Endothelial cell of umbilical vein (primary cell): ENCODE measurements around the gene OR2D2. TPM values are rescaled to one million over a fixed set of nuclear protein-coding genes. Genes with fewer than 3 reads are reported as not detected.

Experiments
- BruUV-seq: library from RNA; stranded (reverse); fragments of 400-500 nt; replicated peaks from 2 replicates; lab custom pipeline; 2021; lab: Mats Ljungman, UMichigan
- CTCF ChIA-PET: fragments of 300-600, 350-600 bp; sonication (Branson Sonifier 250); formaldehyde crosslinking; loops from one replicate; lab custom pipeline; 2021; ENCODE audit warnings: antibody characterized with exemption, inconsistent platforms; lab: Charles Lee
- POLR2A ChIA-PET: fragments of 300-600, 350-600 bp; sonication (Branson Sonifier 250); formaldehyde crosslinking; loops from one replicate; lab custom pipeline; 2021; ENCODE audit warnings: antibody characterized with exemption, inconsistent platforms; lab: Charles Lee
- DNase-seq: peaks from one replicate; pipeline ENCODE4 v3.0.0-alpha.2; 2011; ENCODE audit warnings: low read depth, low spot score
- FAIRE-seq: peaks from 2 replicates; lab custom pipeline; 2011; peaks lifted over from hg19 to GRCh38; lab: Jason Lieb, UNC
- H2AFZ ChIP-seq: 2 replicates; pipeline ENCODE4 v1.6.0; 2012; ENCODE audit warnings: low read depth, low read length, control low read depth, inconsistent platforms
- H3K27ac ChIP-seq: 2 replicates; pipeline ENCODE4 v1.5.1; 2011; ENCODE audit warnings: low read depth, mild to moderate bottlenecking, control low read depth, low read length, moderate library complexity; ENCODE audit not compliant: insufficient read depth
- H3K27me3 ChIP-seq, 2 experiments: 2 replicates each; pipeline versions ENCODE4 v1.6.0 to v1.6.1; 2011; ENCODE audit warnings: low read length in 2 of 2, mixed read lengths in 1 of 2; ENCODE audit not compliant: control insufficient read depth in 2 of 2, insufficient read depth in 2 of 2
- H3K36me3 ChIP-seq, 2 experiments: 2 replicates in 1 of 2; 3 replicates in 1 of 2; pipeline ENCODE4 v1.5.1; 2011; ENCODE audit warnings: low read length in 2 of 2, mild to moderate bottlenecking in 1 of 2, moderate library complexity in 1 of 2; ENCODE audit not compliant: control insufficient read depth in 2 of 2, insufficient read depth in 2 of 2; ENCODE audit errors: extremely low read depth in 1 of 2
- H3K4me1 ChIP-seq: 3 replicates; pipeline ENCODE4 v1.5.1; 2011; ENCODE audit warnings: mild to moderate bottlenecking, low read length; ENCODE audit not compliant: control insufficient read depth, insufficient read depth; ENCODE audit errors: extremely low read depth
- H3K4me2 ChIP-seq: 2 replicates; pipeline ENCODE4 v1.6.1; 2011; ENCODE audit warnings: low read length, control low read depth, mixed read lengths; ENCODE audit not compliant: insufficient read depth
- H3K4me3 ChIP-seq, 3 experiments: fragments of 200-600 bp in 1 of 3; sonication (generic), shearing (Covaris generic) in 1 of 3; replicated peaks in 1 of 3; 2 replicates each; pipeline ENCODE4 v1.5.1; 2011 to 2016; ENCODE audit warnings: control low read depth in 3 of 3, low read length in 3 of 3, mild to moderate bottlenecking in 2 of 3, inconsistent platforms in 1 of 3, low read depth in 1 of 3, moderate library complexity in 1 of 3; ENCODE audit not compliant: insufficient read depth in 1 of 3
- H3K79me2 ChIP-seq: 2 replicates; pipeline ENCODE4 v1.6.0; 2012; ENCODE audit warnings: low read length, inconsistent platforms; ENCODE audit not compliant: control insufficient read depth, insufficient read depth
- H3K9ac ChIP-seq: replicated peaks from 2 replicates; pipeline ENCODE3; 2011; ENCODE audit warnings: low read length, control low read depth; ENCODE audit not compliant: insufficient read depth; ENCODE audit errors: extremely low read depth
- H3K9me1 ChIP-seq: replicated peaks from 3 replicates; pipeline ENCODE4 v1.6.0; 2011; ENCODE audit warnings: mild to moderate bottlenecking, low read length; ENCODE audit not compliant: control insufficient read depth, insufficient read depth; ENCODE audit errors: extremely low read depth
- H3K9me3 ChIP-seq: replicated peaks from 2 replicates; pipeline ENCODE4 v1.5.1; 2012; ENCODE audit warnings: low read length, inconsistent platforms; ENCODE audit not compliant: control insufficient read depth, insufficient read depth
- H4K20me1 ChIP-seq: replicated peaks from 2 replicates; pipeline ENCODE3; 2011; ENCODE audit warnings: mild to moderate bottlenecking, low read length; ENCODE audit not compliant: control insufficient read depth, insufficient read depth; ENCODE audit errors: extremely low read depth
- EZH2 ChIP-seq: IDR thresholded peaks from 2 replicates; pipeline ENCODE4 v1.6.1; 2012; ENCODE audit warnings: borderline replicate concordance, low read depth, mild to moderate bottlenecking, moderate library complexity, low read length, inconsistent platforms; ENCODE audit not compliant: severe bottlenecking
- FOS ChIP-seq: IDR thresholded peaks from 2 replicates; pipeline ENCODE4 v1.6.1; 2011; ENCODE audit warnings: mild to moderate bottlenecking, low read length, moderate library complexity, borderline replicate concordance; ENCODE audit not compliant: insufficient read depth
- GATA2 ChIP-seq: IDR thresholded peaks from 2 replicates; pipeline ENCODE4 v1.7.0; 2011; ENCODE audit warnings: low read depth, mild to moderate bottlenecking, moderate library complexity, mixed read lengths, low read length; ENCODE audit not compliant: insufficient read length, insufficient read depth
- JUN ChIP-seq: IDR thresholded peaks from 2 replicates; pipeline ENCODE4 v1.6.1; 2011; ENCODE audit warnings: borderline replicate concordance, low read depth; ENCODE audit not compliant: insufficient read length, insufficient read depth
- MYC ChIP-seq: IDR thresholded peaks from one replicate; pipeline ENCODE4 v1.6.1; 2011; ENCODE audit warnings: mild to moderate bottlenecking, low read depth, low read length
- POLR2A ChIP-seq: IDR thresholded peaks from 2 replicates; pipeline ENCODE4 v1.6.1; 2012; ENCODE audit warnings: low read depth, mild to moderate bottlenecking, control low read depth, low read length
- POLR2AphosphoS5 ChIP-seq: IDR thresholded peaks from 2 replicates; pipeline ENCODE4 v1.6.1; 2012; ENCODE audit warnings: low read depth, mild to moderate bottlenecking, control low read depth, low read length, moderate library complexity; ENCODE audit not compliant: insufficient read depth
- dilution Hi-C: fragments of 300-500 bp; cut with MboI; formaldehyde crosslinking; loops from one replicate; pipeline ENCODE4 v1.15.0; 2019; ENCODE audit warnings: low sequenced_read_pairs; ENCODE audit not compliant: extremely low pct_ligation_motif_present
- intact Hi-C: fragments of 100-400 bp; cut with micrococcal nuclease; formaldehyde crosslinking; loops from one replicate; pipeline ENCODE4 v1.10.0; 2022
- polyA plus RNA-seq, 4 experiments: library from polyadenylated mRNA; depleted of rRNA in 3 of 4; stranded (reverse) in 3 of 4; unstranded in 1 of 4; fragments of >200 nt; gene quantifications; 2 replicates each; pipeline versions ENCODE4 v1.2.1 to v1.2.3, GENCODE V29; 2011 to 2012; ENCODE audit warnings: missing spikeins in 1 of 4
- total RNA-seq: library from RNA; stranded (reverse); gene quantifications from 2 replicates; pipeline ENCODE4 v1.2.3, GENCODE V29; 2021
- TF ChIP-seq, protein P1 (sequence below): IDR thresholded peaks from 2 replicates; pipeline ENCODE4 v1.6.1; 2011; ENCODE audit not compliant: insufficient read depth, insufficient read length
- TF ChIP-seq, protein P2 (sequence below), 2 donors: IDR thresholded peaks; 1 replicate in 1 of 2; 2 replicates in 1 of 2; pipeline ENCODE4 v1.5.1; 2011; ENCODE audit warnings: low read length in 2 of 2, mild to moderate bottlenecking in 2 of 2, moderate library complexity in 2 of 2, control low read depth in 1 of 2, inconsistent platforms in 1 of 2, low read depth in 1 of 2; ENCODE audit not compliant: insufficient read depth in 1 of 2; ENCODE audit errors: extremely low read depth in 1 of 2

OR2D2 gene
- total and polyA plus RNA-seq, 2 donors (not counting 3 experiments of a cell fraction or from before 2014, with no cell fraction given): 0.08 to 0.31 TPM

DNA sequence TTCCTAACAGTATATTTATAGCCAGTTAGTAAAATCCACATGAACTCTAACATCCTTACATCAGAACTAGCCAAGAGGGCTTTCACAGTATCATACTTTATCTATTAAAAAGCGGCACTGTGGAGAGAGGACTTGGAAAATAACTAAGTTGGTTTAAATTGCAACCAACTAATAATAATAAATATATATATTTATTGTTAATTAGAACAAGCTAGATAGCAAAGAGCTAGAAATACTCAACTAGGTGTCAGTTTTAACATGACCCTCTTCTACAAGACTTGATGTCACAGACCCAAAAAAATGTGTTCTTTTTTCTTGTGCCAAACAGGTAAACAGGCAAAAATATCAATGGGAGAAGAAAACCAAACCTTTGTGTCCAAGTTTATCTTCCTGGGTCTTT lies 28.4 kb upstream of the OR2D2 start, which contains the start of gene OR2D3:
OR2D3 (plus strand) TSS at position 301 of the 400 bp plus-strand sequence; CDS start at position 301, 0 bp downstream.
- Histone ChIP-seq H3K27me3 (no peaks in the 10 kb centered on the region), H3K4me1 (peaks cover 2% of the 10 kb centered on the region), H3K4me2 (no peak within 1 kb of the TSS), H2AFZ (no peak within 1 kb of the TSS), H3K9me3 (no peaks in the 10 kb centered on the region), H3K36me3 (no peaks in the 10 kb centered on the region), H3K27ac (no peak within 1 kb of the TSS), H3K4me3 (no peak within 1 kb of the TSS), H3K9ac (no peak within 1 kb of the TSS), H3K79me2 (no peaks in the 10 kb centered on the region), H4K20me1 (no peaks in the 10 kb centered on the region), H3K9me1 (no peaks in the 10 kb centered on the region)
- no peak for TF ChIP-seq JUN
- no peak for TF ChIP-seq GATA2
- no peak for TF ChIP-seq EZH2
- no peak for TF ChIP-seq MYC
- no peak for TF ChIP-seq POLR2A
- no peak for TF ChIP-seq FOS
- TF ChIP-seq, protein P1, sequence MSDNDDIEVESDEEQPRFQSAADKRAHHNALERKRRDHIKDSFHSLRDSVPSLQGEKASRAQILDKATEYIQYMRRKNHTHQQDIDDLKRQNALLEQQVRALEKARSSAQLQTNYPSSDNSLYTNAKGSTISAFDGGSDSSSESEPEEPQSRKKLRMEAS: no peak
- TF ChIP-seq, protein P2, sequence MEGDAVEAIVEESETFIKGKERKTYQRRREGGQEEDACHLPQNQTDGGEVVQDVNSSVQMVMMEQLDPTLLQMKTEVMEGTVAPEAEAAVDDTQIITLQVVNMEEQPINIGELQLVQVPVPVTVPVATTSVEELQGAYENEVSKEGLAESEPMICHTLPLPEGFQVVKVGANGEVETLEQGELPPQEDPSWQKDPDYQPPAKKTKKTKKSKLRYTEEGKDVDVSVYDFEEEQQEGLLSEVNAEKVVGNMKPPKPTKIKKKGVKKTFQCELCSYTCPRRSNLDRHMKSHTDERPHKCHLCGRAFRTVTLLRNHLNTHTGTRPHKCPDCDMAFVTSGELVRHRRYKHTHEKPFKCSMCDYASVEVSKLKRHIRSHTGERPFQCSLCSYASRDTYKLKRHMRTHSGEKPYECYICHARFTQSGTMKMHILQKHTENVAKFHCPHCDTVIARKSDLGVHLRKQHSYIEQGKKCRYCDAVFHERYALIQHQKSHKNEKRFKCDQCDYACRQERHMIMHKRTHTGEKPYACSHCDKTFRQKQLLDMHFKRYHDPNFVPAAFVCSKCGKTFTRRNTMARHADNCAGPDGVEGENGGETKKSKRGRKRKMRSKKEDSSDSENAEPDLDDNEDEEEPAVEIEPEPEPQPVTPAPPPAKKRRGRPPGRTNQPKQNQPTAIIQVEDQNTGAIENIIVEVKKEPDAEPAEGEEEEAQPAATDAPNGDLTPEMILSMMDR (IDR thresholded peaks at IDR 0.05; ENCODE audit: extremely low read depth in 1 of 2, insufficient read depth in 1 of 2, low read depth in 1 of 2, low read length in 2 of 2): no peak
- no peak for TF ChIP-seq POLR2AphosphoS5
- FAIRE-seq: no peak
- dilution Hi-C loops: no loop called here
- intact Hi-C loops: no loop called here
- CTCF ChIA-PET: no interaction called here
- no peak for DNase-seq
- POLR2A ChIA-PET: no interaction called here
- no TSS peak for BruUV-seq
